Measurements from ENCODE around the gene PIK3R3.
"Not testable (repeated sequence)": the region's sequence is repeated elsewhere in the genome, so short reads cannot be mapped to it uniquely, and the experiment has no call there.

PIK3R3 gene

GRCh38 chr1:46062651-46063319, 69.6 kb downstream of the PIK3R3 start:
- no peak for DNase-seq

- no peak for DNase-seq
Observed at GRCh38 chr1:46061146-46061545, 71.3 kb downstream of the PIK3R3 start.

- DNase-seq: no peak
Observed at GRCh38 chr1:46058936-46059335, 73.5 kb downstream of the PIK3R3 start.

- no peak for DNase-seq
Observed at GRCh38 chr1:46057781-46058180, 74.6 kb downstream of the PIK3R3 start.

GRCh38 chr1:46057215-46057614, 75.2 kb downstream of the PIK3R3 start:
- DNase-seq: not testable (repeated sequence)

GRCh38 chr1:46056325-46056724, 76.1 kb downstream of the PIK3R3 start:
- no peak for DNase-seq

- DNase-seq: no peak
Observed at GRCh38 chr1:46053734-46054133, 78.7 kb downstream of the PIK3R3 start.

GRCh38 chr1:46044116-46044515, 88.3 kb downstream of the PIK3R3 start:
- DNase-seq: no peak

GRCh38 chr1:46043458-46044017, 88.9 kb downstream of the PIK3R3 start:
- no peak for DNase-seq

GRCh38 chr1:46041974-46042373, 90.5 kb downstream of the PIK3R3 start:
- DNase-seq: no peak

- no peak for DNase-seq
Observed at GRCh38 chr1:46041551-46041950, 90.9 kb downstream of the PIK3R3 start.

GRCh38 chr1:46039571-46040052, 92.8 kb downstream of the PIK3R3 start:
- DNase-seq: no peak

- peak; percentile 68 for DNase-seq
Observed at GRCh38 chr1:46036894-46037839, 95.3 kb downstream of the PIK3R3 start.

GRCh38 chr1:46034601-46035516, 97.6 kb downstream of the PIK3R3 start:
- no peak for DNase-seq

GRCh38 chr1:46030876-46031660, 101.4 kb downstream of the PIK3R3 start:
- no peak for DNase-seq

- no peak for DNase-seq
Observed at GRCh38 chr1:46030074-46030870, 102.2 kb downstream of the PIK3R3 start.

GRCh38 chr1:46027788-46028573, 104.4 kb downstream of the PIK3R3 start:
- DNase-seq: no peak

GRCh38 chr1:46026531-46026930, 105.9 kb downstream of the PIK3R3 start:
- no peak for DNase-seq

GRCh38 chr1:46021046-46021996, 111.1 kb downstream of the PIK3R3 start:
- no peak for DNase-seq

Measured in activated effector memory CD4-positive, alpha-beta T cell treated with Interleukin-2 at 50 U/mL for 16 hours (primary cell).